Measurements from ENCODE around the gene SIL1. TPM values are rescaled to one million over a fixed set of nuclear protein-coding genes. Genes with fewer than 3 reads are reported as not detected.

SIL1 gene
- total RNA-seq, 4 donors from 2014 or later = 20.3 to 39.2 (median 29.1) TPM

- peaks cover 28 to 33% (median 29%) of the 10 kb centered on the region in 4 donors for H3K4me1 ChIP-seq
- DNase-seq (ENCODE audit: extremely low spot score) = no peak
- 67% methylated on average over 4 of the region's 4 CpGs for WGBS
- no peaks in the 10 kb centered on the region for H3K9me3 ChIP-seq
- TF ChIP-seq POLR2A (IDR thresholded peaks at IDR 0.05; ENCODE audit: low read depth) (no peak), POLR2AphosphoS5 (IDR thresholded peaks at IDR 0.05) (peak in 1 of 2 donors; percentile 8), CTCF (IDR thresholded peaks at IDR 0.05) (no peak)
- peak overlapping the region in 3 of 4 donors; percentile 17 to 63 (median 31) for H3K27ac ChIP-seq (replicated peaks in 1 of 4)
- peaks cover 0 to 47% (median 21%) of the 10 kb centered on the region in 4 donors for H3K36me3 ChIP-seq
- intact Hi-C loops (cut with DNase I) = no loop called here
- H3K4me3 ChIP-seq = no peak overlapping the region
- no peaks in the 10 kb centered on the region for H3K27me3 ChIP-seq
Observed at GRCh38 chr5:139120521-139120920, 77.6 kb downstream of the SIL1 start.

- no peak overlapping the region for H3K27ac ChIP-seq (replicated peaks in 1 of 4)
- no peak overlapping the region for H3K4me3 ChIP-seq
- H3K4me1 ChIP-seq = peaks cover 16 to 22% (median 20%) of the 10 kb centered on the region in 4 donors
- no peak for DNase-seq (ENCODE audit: extremely low spot score)
- H3K36me3 ChIP-seq = peaks cover 0 to 47% (median 21%) of the 10 kb centered on the region in 4 donors
- no peak for TF ChIP-seq POLR2AphosphoS5 (IDR thresholded peaks at IDR 0.05)
- TF ChIP-seq CTCF (IDR thresholded peaks at IDR 0.05) = no peak
- TF ChIP-seq POLR2A (IDR thresholded peaks at IDR 0.05; ENCODE audit: low read depth) = no peak
- no peak for TF ChIP-seq EP300 (IDR thresholded peaks at IDR 0.05)
- intact Hi-C loops (cut with DNase I) = no loop called here
- H3K9me3 ChIP-seq = no peaks in the 10 kb centered on the region
- 83% methylated on average over 2 of the region's 2 CpGs for WGBS
- H3K27me3 ChIP-seq = no peaks in the 10 kb centered on the region
Observed at GRCh38 chr5:139118804-139119203, 79.4 kb downstream of the SIL1 start.

GRCh38 chr5:139117342-139117884 lies 80.8 kb downstream of the SIL1 start:
- TF ChIP-seq CTCF (IDR thresholded peaks at IDR 0.05) (no peak), POLR2AphosphoS5 (IDR thresholded peaks at IDR 0.05) (no peak), POLR2A (IDR thresholded peaks at IDR 0.05; ENCODE audit: low read depth) (no peak), EP300 (IDR thresholded peaks at IDR 0.05) (no peak)
- Histone ChIP-seq H3K9me3 (no peaks in the 10 kb centered on the region), H3K36me3 (peaks cover 0 to 44% (median 21%) of the 10 kb centered on the region in 4 donors), H3K27ac (replicated peaks in 1 of 4) (no peak overlapping the region), H3K4me1 (peaks cover 16 to 22% (median 20%) of the 10 kb centered on the region in 4 donors), H3K4me3 (no peak overlapping the region), H3K27me3 (no peaks in the 10 kb centered on the region)
- 93% methylated on average over 2 of the region's 2 CpGs for whole genome bisulfite sequencing
- no peak for DNase-seq (ENCODE audit: extremely low spot score)
- intact Hi-C loops (cut with DNase I) = no loop called here

GRCh38 chr5:139116100-139116655 lies 82.0 kb downstream of the SIL1 start:
- DNase-seq (ENCODE audit: extremely low spot score) = no peak
- 93% methylated on average over 5 of the region's 5 CpGs for WGBS
- Histone ChIP-seq H3K4me3 (no peak overlapping the region), H3K4me1 (peaks cover 15 to 17% (median 16%) of the 10 kb centered on the region in 4 donors), H3K27ac (replicated peaks in 1 of 4) (no peak overlapping the region), H3K9me3 (no peaks in the 10 kb centered on the region), H3K27me3 (no peaks in the 10 kb centered on the region), H3K36me3 (peaks cover 0 to 42% (median 21%) of the 10 kb centered on the region in 4 donors)
- no peak for TF ChIP-seq EP300 (IDR thresholded peaks at IDR 0.05)
- no peak for TF ChIP-seq POLR2A (IDR thresholded peaks at IDR 0.05; ENCODE audit: low read depth)
- no peak for TF ChIP-seq CTCF (IDR thresholded peaks at IDR 0.05)
- no peak for TF ChIP-seq POLR2AphosphoS5 (IDR thresholded peaks at IDR 0.05)
- intact Hi-C loops (cut with DNase I) = no loop called here

Data from esophagus muscularis mucosa (tissue), 4 donors.